H1 (cell line): ENCODE results near the gene BNIP1. TPM values are rescaled to one million over a fixed set of nuclear protein-coding genes. Genes with fewer than 3 reads are reported as not detected.

Experiments used
- CTCF ChIA-PET: fragments of 300-600 bp; sonication (Branson Sonifier 250); formaldehyde crosslinking; loops from one replicate; lab custom pipeline; 2021; ENCODE audit not compliant: partially characterized antibody; lab: Charles Lee
- POLR2A ChIA-PET: fragments of 300-600 bp; sonication (Branson Sonifier 250); formaldehyde crosslinking; loops from one replicate; lab custom pipeline; 2021; ENCODE audit warnings: inconsistent platforms; ENCODE audit not compliant: partially characterized antibody; lab: Charles Lee
- DNase-seq, 2 experiments: peaks; one replicate each; pipeline versions ENCODE4 v3.0.0 to v3.0.0-alpha.2; 2010 to 2022; ENCODE audit warnings: low spot score in 2 of 2, low read depth in 1 of 2, mixed read lengths in 1 of 2
- FAIRE-seq: peaks from 2 replicates; lab custom pipeline; 2011; peaks lifted over from hg19 to GRCh38; lab: Jason Lieb, UNC
- H2AFZ ChIP-seq: 2 replicates; pipeline ENCODE4 v1.8.1; 2012; ENCODE audit warnings: low read length, inconsistent platforms
- H2AK5ac ChIP-seq: 2 replicates; pipeline ENCODE4 v1.6.1; 2013; ENCODE audit warnings: low read depth, low read length
- H2BK120ac ChIP-seq: replicated peaks from 2 replicates; pipeline ENCODE3; 2013; ENCODE audit warnings: low read depth, low read length, inconsistent platforms
- H2BK12ac ChIP-seq: 2 replicates; pipeline ENCODE4 v1.6.1; 2013; ENCODE audit warnings: low read depth, low read length
- H2BK15ac ChIP-seq: 2 replicates; pipeline ENCODE4 v1.6.1; 2013; ENCODE audit warnings: low read length
- H2BK20ac ChIP-seq: 2 replicates; pipeline ENCODE4 v1.6.1; 2013; ENCODE audit warnings: low read length
- H2BK5ac ChIP-seq: 2 replicates; pipeline ENCODE4 v1.6.1; 2013; ENCODE audit warnings: low read depth, low read length
- H3K14ac ChIP-seq: 2 replicates; pipeline ENCODE4 v1.6.1; 2013; ENCODE audit warnings: inconsistent platforms; ENCODE audit not compliant: insufficient read length
- H3K18ac ChIP-seq: 2 replicates; pipeline ENCODE4 v1.6.1; 2013; ENCODE audit warnings: low read length; ENCODE audit errors: extremely low read depth
- H3K23ac ChIP-seq: 2 replicates; pipeline ENCODE4 v1.6.1; 2013; ENCODE audit warnings: inconsistent platforms; ENCODE audit not compliant: insufficient read length
- H3K23me2 ChIP-seq: 2 replicates; pipeline ENCODE4 v1.6.1; 2013; ENCODE audit warnings: low read depth, low read length
- H3K27ac ChIP-seq: 2 replicates; pipeline ENCODE4 v1.6.1; 2011; ENCODE audit warnings: low read depth, low read length, inconsistent platforms
- H3K27me3 ChIP-seq, 4 experiments: replicated peaks in 1 of 4; 1 replicate in 1 of 4; 2 replicates in 3 of 4; pipeline versions ENCODE4 v1.6.1 to v1.8.1; 2011 to 2013; ENCODE audit warnings: low read length in 3 of 4, mild to moderate bottlenecking in 3 of 4, inconsistent platforms in 2 of 4, mixed read lengths in 2 of 4, moderate library complexity in 1 of 4; ENCODE audit not compliant: control insufficient read depth in 3 of 4, insufficient read depth in 3 of 4; ENCODE audit errors: extremely low read depth in 1 of 4
- H3K36me3 ChIP-seq, 4 experiments: 2 replicates each; pipeline versions ENCODE4 v1.6.1 to v1.8.1; 2011 to 2013; ENCODE audit warnings: mild to moderate bottlenecking in 4 of 4, low read length in 3 of 4, moderate library complexity in 2 of 4, control low read depth in 1 of 4, inconsistent platforms in 1 of 4; ENCODE audit not compliant: insufficient read depth in 4 of 4, control insufficient read depth in 2 of 4
- H3K4ac ChIP-seq: replicated peaks from 2 replicates; pipeline ENCODE3; 2013; ENCODE audit warnings: low read length, low read depth, mixed read lengths, inconsistent platforms; ENCODE audit not compliant: insufficient read length
- H3K4me1 ChIP-seq, 4 experiments: replicated peaks in 1 of 4; 1 replicate in 1 of 4; 2 replicates in 3 of 4; pipeline versions ENCODE4 v1.6.1 to v1.8.1; 2011 to 2013; ENCODE audit warnings: low read length in 3 of 4, inconsistent platforms in 2 of 4, mixed read lengths in 1 of 4; ENCODE audit not compliant: insufficient read depth in 4 of 4, control insufficient read depth in 3 of 4
- H3K4me2 ChIP-seq, 2 experiments: 2 replicates each; pipeline versions ENCODE4 v1.6.1 to v1.8.1; 2011 to 2013; ENCODE audit warnings: low read depth in 2 of 2, low read length in 2 of 2, control low read depth in 1 of 2, inconsistent platforms in 1 of 2, mild to moderate bottlenecking in 1 of 2; ENCODE audit not compliant: insufficient read depth in 1 of 2
- H3K4me3 ChIP-seq, 4 experiments: fragments of 200-600, 300-600 bp in 1 of 4; sonication (generic), shearing (Covaris generic), sonication (Bioruptor Twin) in 1 of 4; 2 replicates each; pipeline versions ENCODE4 v1.5.1 to v1.8.1; 2011 to 2016; ENCODE audit warnings: low read length in 4 of 4, low read depth in 3 of 4, control low read depth in 2 of 4, inconsistent platforms in 2 of 4, mild to moderate bottlenecking in 2 of 4, mixed read lengths in 1 of 4, moderate library complexity in 1 of 4; ENCODE audit not compliant: insufficient read depth in 2 of 4; ENCODE audit errors: extremely low read depth in 1 of 4
- H3K56ac ChIP-seq: replicated peaks from 2 replicates; pipeline ENCODE3; 2013; ENCODE audit warnings: low read depth, mild to moderate bottlenecking, mixed read lengths, low read length, inconsistent platforms; ENCODE audit not compliant: insufficient read length
- H3K79me1 ChIP-seq: 2 replicates; pipeline ENCODE4 v1.6.1; 2013; ENCODE audit warnings: low read depth, low read length, control low read depth
- H3K79me2 ChIP-seq, 2 experiments: 2 replicates each; pipeline versions ENCODE4 v1.6.1 to v1.8.1; 2012 to 2013; ENCODE audit warnings: low read length in 2 of 2, mild to moderate bottlenecking in 2 of 2, inconsistent platforms in 1 of 2; ENCODE audit not compliant: insufficient read depth in 2 of 2, control insufficient read depth in 1 of 2
- H3K9ac ChIP-seq, 4 experiments: replicated peaks in 1 of 4; 1 replicate in 1 of 4; 2 replicates in 3 of 4; pipeline versions ENCODE4 v1.6.1 to v1.8.1; 2011 to 2013; ENCODE audit warnings: low read depth in 3 of 4, low read length in 3 of 4, control low read depth in 2 of 4, mild to moderate bottlenecking in 2 of 4, moderate library complexity in 2 of 4, inconsistent platforms in 1 of 4; ENCODE audit errors: extremely low read depth in 1 of 4
- H3K9me3 ChIP-seq, 2 experiments: 2 replicates each; pipeline versions ENCODE4 v1.6.1 to v1.8.1; 2012 to 2013; ENCODE audit warnings: mild to moderate bottlenecking in 2 of 2, moderate library complexity in 2 of 2, control low read depth in 1 of 2, inconsistent platforms in 1 of 2, low read depth in 1 of 2, low read length in 1 of 2, mixed read lengths in 1 of 2; ENCODE audit not compliant: insufficient read depth in 2 of 2
- H4K20me1 ChIP-seq, 2 experiments: replicated peaks in 1 of 2; 2 replicates each; pipeline versions ENCODE3 to v1.8.1; 2011 to 2013; ENCODE audit warnings: inconsistent platforms in 2 of 2, low read length in 2 of 2, mild to moderate bottlenecking in 1 of 2; ENCODE audit not compliant: insufficient read depth in 2 of 2, control insufficient read depth in 1 of 2
- H4K5ac ChIP-seq: 2 replicates; pipeline ENCODE4 v1.6.1; 2013; ENCODE audit warnings: low read length, low read depth, mixed read lengths, inconsistent platforms; ENCODE audit not compliant: insufficient read length
- H4K8ac ChIP-seq: 2 replicates; pipeline ENCODE4 v1.8.0; 2013; ENCODE audit warnings: mild to moderate bottlenecking, moderate library complexity, low read length, inconsistent platforms; ENCODE audit not compliant: insufficient read depth; ENCODE audit errors: extremely low read depth
- H4K91ac ChIP-seq: replicated peaks from 2 replicates; pipeline ENCODE3; 2013; ENCODE audit warnings: low read length, mixed read lengths, inconsistent platforms; ENCODE audit not compliant: insufficient read length
- CEBPB ChIP-seq: IDR thresholded peaks from 2 replicates; pipeline ENCODE4 v1.6.1; 2012; ENCODE audit warnings: low read depth, low read length
- CREB1 ChIP-seq: IDR thresholded peaks from 2 replicates; pipeline ENCODE4 v1.6.1; 2012; ENCODE audit warnings: inconsistent platforms
- KDM5A ChIP-seq: fragments of 200-600 bp; IDR thresholded peaks from 2 replicates; pipeline ENCODE4 v1.7.1; 2012; ENCODE audit warnings: mild to moderate bottlenecking, low read length, inconsistent platforms, mixed read lengths
- MAFK ChIP-seq: IDR thresholded peaks from 2 replicates; pipeline ENCODE4 v1.6.1; 2012; ENCODE audit warnings: low read depth, mild to moderate bottlenecking, improper control_type of control experiment, low read length
- RXRA ChIP-seq: IDR thresholded peaks from 2 replicates; pipeline ENCODE4 v1.6.1; 2011; ENCODE audit warnings: low read depth, mild to moderate bottlenecking, low read length, moderate library complexity; ENCODE audit not compliant: insufficient read depth
- SP2 ChIP-seq: IDR thresholded peaks from 2 replicates; pipeline ENCODE4 v1.6.1; 2012; ENCODE audit warnings: mild to moderate bottlenecking, low read length, inconsistent platforms
- SRF ChIP-seq: IDR thresholded peaks from 2 replicates; pipeline ENCODE4 v1.6.1; 2011; ENCODE audit warnings: mild to moderate bottlenecking, low read depth, low read length, moderate library complexity
- TEAD4 ChIP-seq: IDR thresholded peaks from 2 replicates; pipeline ENCODE4 v1.6.1; 2012; ENCODE audit warnings: low read depth, low read length, inconsistent platforms, mixed read lengths
- WGBS, 2 experiments: shearing (Covaris generic) in 1 of 2; methylation state at CpG; one replicate each; pipeline versions ENCODE4 v1.1.6 to v1.1.7; 2013 to 2015; ENCODE audit warnings: low lambda C conversion rate in 2 of 2, mixed read lengths in 2 of 2, inconsistent platforms in 1 of 2, low coverage in 1 of 2, missing lambda C conversion rate in 1 of 2; ENCODE audit not compliant: insufficient replicate concordance in 2 of 2, insufficient coverage in 1 of 2, insufficient read length in 1 of 2; ENCODE audit errors: extremely low coverage in 1 of 2, missing lambda C conversion rate in 1 of 2; 5-methylcytosine and 5-hydroxymethylcytosine counted together
- polyA plus RNA-seq, 7 experiments: library from polyadenylated mRNA; depleted of rRNA in 3 of 7; stranded (reverse) in 5 of 7; unstranded in 2 of 7; fragments of >200 nt in 5 of 7; fragments of 200-250 nt in 2 of 7; gene quantifications; 1 replicate in 5 of 7; 2 replicates in 1 of 7; 4 replicates in 1 of 7; pipeline versions ENCODE4 v1.2.1 to v1.2.3, GENCODE V29; 2011 to 2013; ENCODE audit warnings: missing spikeins in 2 of 7, mixed read lengths in 2 of 7
- total RNA-seq: library from RNA; stranded (reverse); fragmentation: NEBNext Ultra II Directional; extraction: Animal tissue kit (Norgen Biotek cat#: 25700); gene quantifications from 2 replicates; pipeline ENCODE4 v1.2.1, GENCODE V29; 2021
- TF ChIP-seq, protein P1 (sequence below), 3 experiments: IDR thresholded peaks; 1 replicate in 2 of 3; 2 replicates in 1 of 3; pipeline versions ENCODE4 v1.5.1 to v1.6.1; 2011; ENCODE audit warnings: low read length in 3 of 3, mild to moderate bottlenecking in 3 of 3, inconsistent platforms in 2 of 3, low read depth in 1 of 3, moderate library complexity in 1 of 3; ENCODE audit not compliant: insufficient read depth in 1 of 3; ENCODE audit errors: control extremely low read depth in 1 of 3

Gene BNIP1
- total and polyA plus RNA-seq, 2 of the 8 experiments (the other 6 are each of a cell fraction or from before 2014, with no cell fraction given): 13.5 to 14.7 TPM

DNA sequence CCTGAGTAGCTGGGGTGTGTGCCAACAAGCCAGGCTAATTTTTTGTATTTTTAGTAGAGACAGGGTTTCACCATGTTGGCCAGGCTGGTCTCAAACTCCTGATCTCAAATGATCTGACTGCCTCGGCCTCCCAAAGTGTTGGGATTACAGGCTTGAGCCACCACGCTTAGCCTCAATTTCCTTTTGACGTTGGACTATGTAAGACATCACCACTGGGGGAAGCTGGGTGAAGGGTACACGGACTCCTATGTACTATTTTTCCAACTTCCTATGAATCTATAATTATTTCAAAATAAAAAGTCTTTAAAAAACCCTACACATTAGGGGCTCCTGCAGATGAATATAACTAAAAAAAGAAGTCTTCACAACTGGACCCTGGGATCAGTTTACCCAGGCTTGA, 46.7 kb downstream of the BNIP1 start:
- Histone ChIP-seq H3K27ac (no peak overlapping the region), H3K4ac (no peak overlapping the region), H3K36me3 (no peaks in the 10 kb centered on the region), H2AK5ac (no peak overlapping the region), H3K9ac (no peak overlapping the region), H3K27me3 (no peaks in the 10 kb centered on the region), H3K4me2 (no peak overlapping the region), H2BK20ac (no peak overlapping the region), H3K4me3 (no peak overlapping the region), H3K23me2 (no peaks in the 10 kb centered on the region), H3K4me1 (peaks cover 0 to 4% (median 0%) of the 10 kb centered on the region in 4 experiments; a peak in 1 of 7 replicates), H3K23ac (no peak overlapping the region), H3K14ac (no peak overlapping the region), H3K9me3 (no peaks in the 10 kb centered on the region), H4K8ac (no peak overlapping the region), H2BK5ac (no peak overlapping the region), H2BK12ac (no peak overlapping the region), H3K79me2 (no peaks in the 10 kb centered on the region), H4K20me1 (no peaks in the 10 kb centered on the region), H4K91ac (no peak overlapping the region), H2AFZ (no peak overlapping the region), H3K18ac (no peak overlapping the region), H3K56ac (no peak overlapping the region), H2BK15ac (no peak overlapping the region), H2BK120ac (no peak overlapping the region), H4K5ac (no peak overlapping the region), H3K79me1 (no peaks in the 10 kb centered on the region)
- FAIRE-seq: no peak
- ChIA-PET POLR2A (no interaction called here), CTCF (interaction anchor here (1.1 kb wide), 1 partner anchor 11 kb away, joined by 3 read pairs; no protein-coding TSS in a partner anchor)
- 78% methylated on average over 4 of the region's 4 CpGs; no CpG with 5 or more reads in 1 of the 2 experiments for WGBS, 2 experiments
- DNase-seq: no peak
- no peak for TF ChIP-seq MAFK
- no peak for TF ChIP-seq CREB1
- no peak for TF ChIP-seq KDM5A
- no peak for TF ChIP-seq CEBPB
- TF ChIP-seq SRF: no peak
- TF ChIP-seq TEAD4: no peak
- TF ChIP-seq, protein P1, sequence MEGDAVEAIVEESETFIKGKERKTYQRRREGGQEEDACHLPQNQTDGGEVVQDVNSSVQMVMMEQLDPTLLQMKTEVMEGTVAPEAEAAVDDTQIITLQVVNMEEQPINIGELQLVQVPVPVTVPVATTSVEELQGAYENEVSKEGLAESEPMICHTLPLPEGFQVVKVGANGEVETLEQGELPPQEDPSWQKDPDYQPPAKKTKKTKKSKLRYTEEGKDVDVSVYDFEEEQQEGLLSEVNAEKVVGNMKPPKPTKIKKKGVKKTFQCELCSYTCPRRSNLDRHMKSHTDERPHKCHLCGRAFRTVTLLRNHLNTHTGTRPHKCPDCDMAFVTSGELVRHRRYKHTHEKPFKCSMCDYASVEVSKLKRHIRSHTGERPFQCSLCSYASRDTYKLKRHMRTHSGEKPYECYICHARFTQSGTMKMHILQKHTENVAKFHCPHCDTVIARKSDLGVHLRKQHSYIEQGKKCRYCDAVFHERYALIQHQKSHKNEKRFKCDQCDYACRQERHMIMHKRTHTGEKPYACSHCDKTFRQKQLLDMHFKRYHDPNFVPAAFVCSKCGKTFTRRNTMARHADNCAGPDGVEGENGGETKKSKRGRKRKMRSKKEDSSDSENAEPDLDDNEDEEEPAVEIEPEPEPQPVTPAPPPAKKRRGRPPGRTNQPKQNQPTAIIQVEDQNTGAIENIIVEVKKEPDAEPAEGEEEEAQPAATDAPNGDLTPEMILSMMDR (IDR thresholded peaks at IDR 0.05; ENCODE audit: control extremely low read depth in 1 of 3, insufficient read depth in 1 of 3, low read depth in 1 of 3, low read length in 3 of 3): no peak
- no peak for TF ChIP-seq RXRA
- TF ChIP-seq SP2: no peak
